Large intestine (tissue), 3 donors: ENCODE data around the gene TNFRSF6B. TPM values are rescaled to one million over a fixed set of nuclear protein-coding genes. Genes with fewer than 3 reads are reported as not detected.

ENCODE experiments used
- DNase-seq, 2 donors: peaks; one replicate each; pipeline versions ENCODE4 v3.0.0 to v3.0.0-alpha.2; 2013
- H3K27ac ChIP-seq: one replicate; pipeline ENCODE4 v1.5.1; 2013; ENCODE audit warnings: low read length
- H3K27me3 ChIP-seq: 2 replicates; pipeline ENCODE4 v1.6.1; 2013; ENCODE audit warnings: low read length; ENCODE audit not compliant: control insufficient read depth, insufficient read depth
- H3K36me3 ChIP-seq: 2 replicates; pipeline ENCODE4 v1.6.1; 2013; ENCODE audit warnings: low read length; ENCODE audit not compliant: control insufficient read depth, insufficient read depth
- H3K4me1 ChIP-seq: one replicate; pipeline ENCODE4 v1.6.1; 2013; ENCODE audit warnings: low read length; ENCODE audit not compliant: control insufficient read depth, insufficient read depth
- H3K4me3 ChIP-seq: one replicate; pipeline ENCODE4 v1.5.1; 2013; ENCODE audit warnings: low read length
- H3K9me3 ChIP-seq: one replicate; pipeline ENCODE4 v1.6.1; 2013; ENCODE audit warnings: mild to moderate bottlenecking, low read depth, low read length, moderate library complexity; ENCODE audit not compliant: control insufficient read depth
- WGBS: methylation state at CpG from one replicate; pipeline ENCODE4 v1.1.5; 2013; ENCODE audit warnings: low lambda C conversion rate; ENCODE audit not compliant: insufficient coverage; 5-methylcytosine and 5-hydroxymethylcytosine counted together
- polyA plus RNA-seq: library from polyadenylated mRNA; unstranded; fragments of 120-200 nt; gene quantifications from one replicate; pipeline ENCODE4 v1.2.1, GENCODE V29; 2013

Gene TNFRSF6B
- polyA plus RNA-seq, 1 donor = 1.9 TPM

DNA sequence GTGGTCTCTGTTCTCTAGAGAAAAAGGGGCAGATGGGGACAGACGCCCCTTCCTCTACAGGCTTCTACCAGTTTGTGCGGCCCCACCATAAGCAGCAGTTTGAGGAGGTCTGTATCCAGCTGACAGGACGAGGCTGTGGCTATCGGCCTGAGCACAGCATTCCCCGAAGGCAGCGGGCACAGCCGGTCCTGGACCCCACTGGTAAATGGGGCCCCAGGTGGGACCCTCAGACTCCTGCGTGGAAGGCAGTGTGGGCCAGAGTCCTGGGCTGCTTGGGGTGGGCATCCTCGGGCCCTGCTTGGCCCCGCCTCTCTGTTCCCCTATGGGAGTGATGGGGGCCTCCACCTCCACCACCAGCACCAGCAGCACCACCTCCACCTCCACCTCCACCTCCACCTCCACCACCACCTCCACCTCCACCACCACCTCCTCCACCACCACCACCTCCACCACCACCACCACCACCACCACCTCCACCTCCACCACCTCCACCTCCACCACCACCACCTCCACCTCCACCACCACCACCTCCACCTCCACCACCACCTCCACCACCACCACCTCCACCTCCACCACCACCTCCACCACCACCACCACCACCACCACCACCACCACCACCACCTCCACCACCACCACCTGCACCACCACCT lies 3.2 kb upstream of the TNFRSF6B start:
- DNase-seq = no peak
- peaks cover 11% of the 10 kb centered on the region for H3K4me1 ChIP-seq
- H3K27ac ChIP-seq = no peak overlapping the region
- H3K27me3 ChIP-seq = no peaks in the 10 kb centered on the region
- no CpG with 5 or more reads among the region's 10 CpGs for WGBS
- H3K36me3 ChIP-seq = peaks cover 25% of the 10 kb centered on the region
- H3K4me3 ChIP-seq = no peak overlapping the region
- no peaks in the 10 kb centered on the region for H3K9me3 ChIP-seq

DNA sequence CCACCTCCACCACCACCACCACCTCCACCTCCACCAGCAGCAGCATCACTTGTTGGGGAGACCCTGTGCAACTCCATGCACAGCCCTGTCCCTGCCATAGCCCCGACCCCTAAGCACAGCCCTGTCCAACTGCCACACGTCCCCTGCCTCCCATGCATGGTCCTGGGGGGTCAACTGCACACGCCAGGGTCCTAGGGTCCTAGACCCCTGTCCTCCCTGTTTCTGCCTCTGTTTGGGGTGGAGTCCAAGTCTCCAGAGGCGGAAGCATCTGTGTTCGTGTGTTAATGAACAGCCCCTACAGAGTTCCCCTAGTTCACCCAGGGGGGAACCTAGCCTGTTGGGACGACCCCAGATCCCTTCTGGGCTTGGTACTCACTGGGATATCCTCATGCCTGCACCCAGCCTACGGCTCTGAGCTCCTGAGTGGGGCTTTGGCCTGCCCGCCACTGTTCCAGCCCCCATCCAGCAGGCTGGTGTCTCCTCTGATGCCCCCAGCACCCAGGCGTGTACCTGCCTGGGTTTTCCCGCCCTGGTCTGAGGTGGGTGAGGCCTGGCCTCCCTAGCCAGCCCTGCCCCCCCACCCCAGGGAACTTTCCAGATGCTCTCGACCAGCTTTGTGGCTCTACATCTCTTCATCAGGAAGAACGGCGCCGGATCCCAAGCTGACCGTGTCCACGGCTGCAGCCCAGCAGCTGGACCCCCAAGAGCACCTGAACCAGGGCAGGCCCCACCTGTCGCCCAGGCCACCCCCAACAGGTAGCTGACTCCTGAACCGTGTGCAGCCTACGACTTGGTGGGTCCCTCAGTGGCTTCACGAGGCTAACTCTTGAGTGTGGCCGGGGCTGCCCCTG lies 2.5 kb upstream of the TNFRSF6B start:
- no peak overlapping the region for H3K27ac ChIP-seq
- H3K36me3 ChIP-seq = peaks cover 25% of the 10 kb centered on the region
- no peaks in the 10 kb centered on the region for H3K27me3 ChIP-seq
- no peak overlapping the region for H3K4me3 ChIP-seq
- no peak for DNase-seq
- no CpG with 5 or more reads among the region's 21 CpGs for WGBS
- no peaks in the 10 kb centered on the region for H3K9me3 ChIP-seq
- H3K4me1 ChIP-seq = peaks cover 11% of the 10 kb centered on the region

DNA sequence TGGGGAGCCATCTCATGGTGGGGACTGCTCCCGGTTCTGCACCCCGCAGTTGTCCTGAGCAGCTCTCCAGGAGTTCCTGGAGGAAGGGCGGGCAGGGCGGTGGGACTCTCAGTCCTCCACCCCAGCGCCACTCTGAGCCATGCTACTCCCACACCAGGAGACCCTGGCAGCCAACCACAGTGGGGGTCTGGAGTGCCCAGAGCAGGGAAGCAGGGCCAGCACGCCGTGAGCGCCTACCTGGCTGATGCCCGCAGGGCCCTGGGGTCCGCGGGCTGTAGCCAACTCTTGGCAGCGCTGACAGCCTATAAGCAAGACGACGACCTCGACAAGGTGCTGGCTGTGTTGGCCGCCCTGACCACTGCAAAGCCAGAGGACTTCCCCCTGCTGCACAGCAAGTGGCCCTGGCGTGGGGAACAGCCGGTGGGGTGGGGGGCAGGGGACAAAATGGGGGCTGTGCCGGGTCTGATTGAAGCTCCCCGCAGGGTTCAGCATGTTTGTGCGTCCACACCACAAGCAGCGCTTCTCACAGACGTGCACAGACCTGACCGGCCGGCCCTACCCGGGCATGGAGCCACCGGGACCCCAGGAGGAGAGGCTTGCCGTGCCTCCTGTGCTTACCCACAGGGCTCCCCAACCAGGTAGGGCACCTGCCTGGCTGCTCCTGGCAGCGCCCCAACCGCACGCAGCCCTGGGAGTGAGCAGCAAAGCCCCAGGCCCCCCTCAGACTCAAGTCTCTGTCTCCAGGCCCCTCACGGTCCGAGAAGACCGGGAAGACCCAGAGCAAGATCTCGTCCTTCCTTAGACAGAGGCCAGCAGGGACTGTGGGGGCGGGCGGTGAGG lies 1.6 kb upstream of the TNFRSF6B start:
- Histone ChIP-seq H3K9me3 (no peaks in the 10 kb centered on the region), H3K27ac (no peak overlapping the region), H3K27me3 (no peaks in the 10 kb centered on the region), H3K4me1 (peaks cover 11% of the 10 kb centered on the region), H3K36me3 (peaks cover 27% of the 10 kb centered on the region), H3K4me3 (no peak overlapping the region)
- WGBS = no CpG with 5 or more reads among the region's 37 CpGs
- no peak for DNase-seq

DNA sequence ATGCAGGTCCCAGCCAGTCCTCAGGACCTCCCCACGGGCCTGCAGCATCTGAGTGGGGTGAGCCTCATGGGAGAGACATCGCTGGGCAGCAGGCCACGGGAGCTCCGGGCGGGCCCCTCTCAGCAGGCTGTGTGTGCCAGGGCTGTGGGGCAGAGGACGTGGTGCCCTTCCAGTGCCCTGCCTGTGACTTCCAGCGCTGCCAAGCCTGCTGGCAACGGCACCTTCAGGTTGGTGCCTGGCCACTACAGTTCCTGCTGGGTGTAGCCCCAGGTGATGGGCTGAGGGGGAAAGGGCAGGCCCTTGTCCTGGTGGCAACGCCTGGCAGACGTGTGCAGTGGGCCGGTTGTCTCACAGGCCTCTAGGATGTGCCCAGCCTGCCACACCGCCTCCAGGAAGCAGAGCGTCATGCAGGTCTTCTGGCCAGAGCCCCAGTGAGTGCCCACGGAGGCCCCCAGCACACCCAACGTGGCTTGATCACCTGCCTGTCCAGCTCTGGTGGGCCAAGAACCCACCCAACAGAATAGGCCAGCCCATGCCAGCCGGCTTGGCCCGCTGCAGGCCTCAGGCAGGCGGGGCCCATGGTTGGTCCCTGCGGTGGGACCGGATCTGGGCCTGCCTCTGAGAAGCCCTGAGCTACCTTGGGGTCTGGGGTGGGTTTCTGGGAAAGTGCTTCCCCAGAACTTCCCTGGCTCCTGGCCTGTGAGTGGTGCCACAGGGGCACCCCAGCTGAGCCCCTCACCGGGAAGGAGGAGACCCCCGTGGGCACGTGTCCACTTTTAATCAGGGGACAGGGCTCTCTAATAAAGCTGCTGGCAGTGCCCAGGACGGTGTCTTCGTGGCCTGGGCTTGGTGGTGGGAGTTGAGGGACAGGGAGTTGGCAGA lies 787 bp upstream of the TNFRSF6B start:
- no peak overlapping the region for H3K4me3 ChIP-seq
- no peaks in the 10 kb centered on the region for H3K27me3 ChIP-seq
- WGBS = no CpG with 5 or more reads among the region's 25 CpGs
- H3K4me1 ChIP-seq = peaks cover 11% of the 10 kb centered on the region
- H3K27ac ChIP-seq = no peak overlapping the region
- peaks cover 25% of the 10 kb centered on the region for H3K36me3 ChIP-seq
- H3K9me3 ChIP-seq = no peaks in the 10 kb centered on the region
- DNase-seq = no peak

DNA sequence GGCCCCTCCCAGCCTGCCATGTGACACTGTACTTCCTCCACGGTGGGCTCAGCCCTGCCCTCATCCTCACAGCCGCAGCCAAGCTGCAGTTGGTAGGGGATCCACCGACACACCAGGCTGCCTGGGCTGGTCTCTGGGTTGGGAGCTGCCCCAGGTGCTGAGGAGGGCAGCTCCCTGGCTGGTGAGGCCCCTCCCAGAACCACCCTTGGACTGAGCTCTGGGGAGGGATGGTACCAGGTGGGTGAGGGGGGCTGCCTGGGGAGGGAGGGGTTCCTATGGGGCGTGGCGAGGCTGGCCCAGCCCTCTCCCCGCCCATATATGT lies 185 bp upstream of the TNFRSF6B start:
- Histone ChIP-seq H3K27ac (no peak overlapping the region), H3K4me1 (peaks cover 11% of the 10 kb centered on the region), H3K9me3 (no peaks in the 10 kb centered on the region), H3K36me3 (peaks cover 25% of the 10 kb centered on the region), H3K27me3 (no peaks in the 10 kb centered on the region), H3K4me3 (peak overlapping the region; percentile 18)
- peak; percentile 76 to 85 for DNase-seq
- WGBS = no CpG with 5 or more reads among the region's 6 CpGs

DNA sequence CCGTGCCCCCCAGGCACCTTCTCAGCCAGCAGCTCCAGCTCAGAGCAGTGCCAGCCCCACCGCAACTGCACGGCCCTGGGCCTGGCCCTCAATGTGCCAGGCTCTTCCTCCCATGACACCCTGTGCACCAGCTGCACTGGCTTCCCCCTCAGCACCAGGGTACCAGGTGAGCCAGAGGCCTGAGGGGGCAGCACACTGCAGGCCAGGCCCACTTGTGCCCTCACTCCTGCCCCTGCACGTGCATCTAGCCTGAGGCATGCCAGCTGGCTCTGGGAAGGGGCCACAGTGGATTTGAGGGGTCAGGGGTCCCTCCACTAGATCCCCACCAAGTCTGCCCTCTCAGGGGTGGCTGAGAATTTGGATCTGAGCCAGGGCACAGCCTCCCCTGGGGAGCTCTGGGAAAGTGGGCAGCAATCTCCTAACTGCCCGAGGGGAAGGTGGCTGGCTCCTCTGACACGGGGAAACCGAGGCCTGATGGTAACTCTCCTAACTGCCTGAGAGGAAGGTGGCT lies 960 bp downstream of the TNFRSF6B start:
- Histone ChIP-seq H3K27ac (no peak overlapping the region), H3K4me3 (no peak overlapping the region), H3K27me3 (no peaks in the 10 kb centered on the region), H3K36me3 (peaks cover 25% of the 10 kb centered on the region), H3K9me3 (no peaks in the 10 kb centered on the region), H3K4me1 (peaks cover 11% of the 10 kb centered on the region)
- no CpG with 5 or more reads among the region's 7 CpGs for WGBS
- DNase-seq = no peak

DNA sequence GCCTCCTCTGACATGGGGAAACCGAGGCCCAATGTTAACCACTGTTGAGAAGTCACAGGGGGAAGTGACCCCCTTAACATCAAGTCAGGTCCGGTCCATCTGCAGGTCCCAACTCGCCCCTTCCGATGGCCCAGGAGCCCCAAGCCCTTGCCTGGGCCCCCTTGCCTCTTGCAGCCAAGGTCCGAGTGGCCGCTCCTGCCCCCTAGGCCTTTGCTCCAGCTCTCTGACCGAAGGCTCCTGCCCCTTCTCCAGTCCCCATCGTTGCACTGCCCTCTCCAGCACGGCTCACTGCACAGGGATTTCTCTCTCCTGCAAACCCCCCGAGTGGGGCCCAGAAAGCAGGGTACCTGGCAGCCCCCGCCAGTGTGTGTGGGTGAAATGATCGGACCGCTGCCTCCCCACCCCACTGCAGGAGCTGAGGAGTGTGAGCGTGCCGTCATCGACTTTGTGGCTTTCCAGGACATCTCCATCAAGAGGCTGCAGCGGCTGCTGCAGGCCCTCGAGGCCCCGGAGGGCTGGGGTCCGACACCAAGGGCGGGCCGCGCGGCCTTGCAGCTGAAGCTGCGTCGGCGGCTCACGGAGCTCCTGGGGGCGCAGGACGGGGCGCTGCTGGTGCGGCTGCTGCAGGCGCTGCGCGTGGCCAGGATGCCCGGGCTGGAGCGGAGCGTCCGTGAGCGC lies 1.6 kb downstream of the TNFRSF6B start:
- peaks cover 11% of the 10 kb centered on the region for H3K4me1 ChIP-seq
- no peak overlapping the region for H3K27ac ChIP-seq
- DNase-seq = no peak
- no peaks in the 10 kb centered on the region for H3K9me3 ChIP-seq
- peaks cover 25% of the 10 kb centered on the region for H3K36me3 ChIP-seq
- no CpG with 5 or more reads among the region's 40 CpGs for WGBS
- no peaks in the 10 kb centered on the region for H3K27me3 ChIP-seq
- no peak overlapping the region for H3K4me3 ChIP-seq

DNA sequence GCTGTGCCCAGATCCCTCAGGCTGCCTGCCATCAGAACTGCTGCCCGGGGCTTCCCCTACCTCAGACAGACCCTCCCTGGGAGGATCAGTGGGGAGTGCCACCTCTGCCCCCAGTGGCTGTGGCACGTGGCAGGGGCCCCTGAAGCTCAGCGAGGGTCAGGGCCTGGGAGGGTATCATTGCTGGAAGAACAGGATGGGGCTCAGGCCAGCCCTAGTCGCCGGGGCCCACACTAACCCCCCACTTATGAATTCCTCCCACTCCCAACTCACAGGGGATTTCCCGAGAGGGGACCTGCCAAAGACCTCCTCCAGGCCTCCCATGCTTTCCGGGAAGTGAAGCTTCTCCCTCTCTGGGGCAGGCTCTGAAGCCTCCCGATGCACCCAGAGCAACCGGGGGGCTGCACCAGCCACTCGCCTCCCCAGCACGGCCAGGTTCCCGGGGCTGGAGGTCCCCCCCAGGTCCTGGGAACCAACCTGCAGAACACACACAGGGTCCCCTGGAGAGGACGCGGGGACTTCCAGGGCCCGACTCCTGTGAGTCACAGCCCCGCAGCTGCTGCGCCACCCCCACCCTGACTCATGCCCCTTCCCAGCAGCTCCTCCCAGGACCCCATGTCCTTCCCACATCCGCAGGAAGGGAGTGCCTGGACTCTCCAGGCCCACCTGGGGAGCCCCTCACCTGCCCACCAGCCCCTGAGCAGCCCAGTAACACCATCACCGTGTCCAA lies 2.5 kb downstream of the TNFRSF6B start:
- H3K4me1 ChIP-seq = peaks cover 11% of the 10 kb centered on the region
- H3K27ac ChIP-seq = no peak overlapping the region
- DNase-seq = no peak
- no peaks in the 10 kb centered on the region for H3K27me3 ChIP-seq
- no peak overlapping the region for H3K4me3 ChIP-seq
- H3K9me3 ChIP-seq = no peaks in the 10 kb centered on the region
- WGBS = no CpG with 5 or more reads among the region's 19 CpGs
- H3K36me3 ChIP-seq = peaks cover 24% of the 10 kb centered on the region
